Heart left ventricle (tissue), 16 donors: ENCODE results near the gene TEX36. TPM values are rescaled to one million over a fixed set of nuclear protein-coding genes. Genes with fewer than 3 reads are reported as not detected.

Source experiments
- ATAC-seq, 4 donors: fragments of 200-7000 bp; cut with Tn5 transposase; one replicate each; pipeline ENCODE4 v1.9.1; 2020 to 2022; ENCODE audit warnings: moderate library complexity in 4 of 4, mild to moderate bottlenecking in 3 of 4, moderate number of reproducible peaks in 1 of 4
- DNase-seq, 5 donors: peaks; one replicate each; pipeline ENCODE4 v3.0.0-alpha.2; 2020
- H3K27ac ChIP-seq, 12 donors: fragments of 200-600 bp; sonication (generic) in 4 of 12; one replicate each; pipeline versions ENCODE4 v1.5.0 to v1.8.0; 2016 to 2022; ENCODE audit warnings: mild to moderate bottlenecking in 2 of 12
- H3K27me3 ChIP-seq, 9 donors: fragments of 200-600 bp; sonication (generic) in 2 of 9; one replicate each; pipeline versions ENCODE4 v1.5.1 to v1.8.0; 2016 to 2022; ENCODE audit warnings: mild to moderate bottlenecking in 3 of 9
- H3K36me3 ChIP-seq, 9 donors: fragments of 200-600 bp; sonication (generic) in 2 of 9; one replicate each; pipeline versions ENCODE4 v1.5.0 to v1.8.0; 2018 to 2022; ENCODE audit warnings: mild to moderate bottlenecking in 2 of 9
- H3K4me1 ChIP-seq, 12 donors: fragments of 200-600 bp; sonication (generic) in 4 of 12; one replicate each; pipeline versions ENCODE4 v1.5.0 to v1.8.0; 2016 to 2022; ENCODE audit warnings: mild to moderate bottlenecking in 3 of 12
- H3K4me3 ChIP-seq, 12 donors: fragments of 200-600 bp; sonication (generic) in 4 of 12; one replicate each; pipeline versions ENCODE4 v1.5.0 to v1.8.0; 2017 to 2022; ENCODE audit warnings: mild to moderate bottlenecking in 9 of 12, moderate library complexity in 4 of 12
- H3K9me3 ChIP-seq, 12 donors: fragments of 200-600 bp; sonication (generic) in 4 of 12; one replicate each; pipeline versions ENCODE4 v1.5.0 to v1.8.0; 2016 to 2022; ENCODE audit warnings: mild to moderate bottlenecking in 1 of 12
- POLR2A ChIP-seq, 2 donors: fragments of 450-650 bp; IDR thresholded peaks; one replicate each; pipeline ENCODE4 v1.6.1; 2017; ENCODE audit warnings: antibody characterized with exemption in 2 of 2, mild to moderate bottlenecking in 2 of 2, moderate library complexity in 2 of 2
- WGBS, 4 donors: extraction: QIAGEN DNeasy Blood & Tissue Kit in 2 of 4; methylation state at CpG; one replicate each; pipeline versions ENCODE4 v1.1.5 to v1.1.7; 2013 to 2018; 5-methylcytosine and 5-hydroxymethylcytosine counted together
- intact Hi-C, 10 donors: fragments of 100-400 bp; cut with DNase I; formaldehyde crosslinking; loops; one replicate each; pipeline versions ENCODE4 v1.11.1 to v1.14.2; 2022
- long read RNA-seq, 3 donors: library from polyadenylated mRNA; unstranded; transcript quantifications; one replicate each; pipeline ENCODE4 v2.0.0, GENCODE V29; 2020 to 2021
- polyA plus RNA-seq, 2 donors: library from polyadenylated mRNA; stranded (reverse); fragments of 200-250 nt; gene quantifications; one replicate each; pipeline ENCODE4 v1.2.3, GENCODE V29; 2013
- total RNA-seq, 9 donors: library from RNA; depleted of rRNA in 2 of 9; stranded (reverse); fragments of >200 nt in 2 of 9; fragmentation: NEBNext Ultra II Directional in 3 of 9; extraction: Animal tissue kit (Norgen Biotek cat#: 25700) in 3 of 9; gene quantifications; one replicate each; pipeline versions ENCODE4 v1.1.0 to v1.2.4, GENCODE V29; 2016 to 2023
- TF ChIP-seq, protein P1 (sequence below), 12 donors: fragments of 200-600 bp; sonication (generic) in 4 of 12; IDR thresholded peaks; one replicate each; pipeline versions ENCODE4 v1.5.0 to v1.8.0; 2018 to 2022; ENCODE audit warnings: antibody characterized with exemption in 12 of 12, mild to moderate bottlenecking in 5 of 12
- donor health status: ischemic (EF 13 %, LVEDD 7.1; RV severe dilation, severe dysfunction).
- donor health status: healthy with polysubstance abuse.
- donor health status: DM: no; HTN: yes; CAD: no.
- donor health status: DM: no; HTN: no; CAD: no.
- donor health status: ischemic (EF 25% LVEDD 6.9; RV normal size, moderate dysfunction).
- donor health status: ischemic (EF 25% LVEDD 5.7; RV mildly dilated, moderate dysfunction).
- donor health status: healthy.
- donor health status: DM: yes; HTN: yes; CAD: no.
- donor health status: ischemic (EF 35%, LVEDD 5.7; RV mildly dilated, moderate dysfunction).
- donor health status: nonischemic (EF 11% LVEDD 7.7; RV severe dilation, severe dysfunction).
- donor health status: DM: yes; HTN: yes; CAD: no.
- donor health status: PGD.
- donor health status: ischemic (EF 29% LVEDD 5.4; RV normal size, mild dysfunction).
- donor health status: nonischemic (EF 23%, LVEDD 6.1; RV moderate dilation, normal function).

Gene TEX36
- not detected for total RNA-seq
- not detected for polyA plus RNA-seq
- long read RNA-seq, donor 1, result 0 reads
- long read RNA-seq, donor 2, result 0 reads
- long read RNA-seq, donor 3, result 0 reads

GRCh38 chr10:125683063-125683462 lies at the start of gene TEX36:
Gene TEX36 (minus strand): TSS chr10:125683163. CDS start chr10:125682989, 174 bp downstream.
- Histone ChIP-seq H3K27ac (no peak within 1 kb of the TSS), H3K9me3 (peaks cover 0 to 3% (median 0%) of the 10 kb centered on the region in 12 donors), H3K27me3 (peaks cover 0 to 25% (median 4%) of the 10 kb centered on the region in 9 donors), H3K4me3 (no peak within 1 kb of the TSS), H3K36me3 (no peaks in the 10 kb centered on the region), H3K4me1 (no peaks in the 10 kb centered on the region)
- TF ChIP-seq, protein P1, sequence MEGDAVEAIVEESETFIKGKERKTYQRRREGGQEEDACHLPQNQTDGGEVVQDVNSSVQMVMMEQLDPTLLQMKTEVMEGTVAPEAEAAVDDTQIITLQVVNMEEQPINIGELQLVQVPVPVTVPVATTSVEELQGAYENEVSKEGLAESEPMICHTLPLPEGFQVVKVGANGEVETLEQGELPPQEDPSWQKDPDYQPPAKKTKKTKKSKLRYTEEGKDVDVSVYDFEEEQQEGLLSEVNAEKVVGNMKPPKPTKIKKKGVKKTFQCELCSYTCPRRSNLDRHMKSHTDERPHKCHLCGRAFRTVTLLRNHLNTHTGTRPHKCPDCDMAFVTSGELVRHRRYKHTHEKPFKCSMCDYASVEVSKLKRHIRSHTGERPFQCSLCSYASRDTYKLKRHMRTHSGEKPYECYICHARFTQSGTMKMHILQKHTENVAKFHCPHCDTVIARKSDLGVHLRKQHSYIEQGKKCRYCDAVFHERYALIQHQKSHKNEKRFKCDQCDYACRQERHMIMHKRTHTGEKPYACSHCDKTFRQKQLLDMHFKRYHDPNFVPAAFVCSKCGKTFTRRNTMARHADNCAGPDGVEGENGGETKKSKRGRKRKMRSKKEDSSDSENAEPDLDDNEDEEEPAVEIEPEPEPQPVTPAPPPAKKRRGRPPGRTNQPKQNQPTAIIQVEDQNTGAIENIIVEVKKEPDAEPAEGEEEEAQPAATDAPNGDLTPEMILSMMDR (IDR thresholded peaks at IDR 0.05), result no peak
- TF ChIP-seq POLR2A (IDR thresholded peaks at IDR 0.05), result no peak
- intact Hi-C loops, result no loop called here
- no peak for ATAC-seq
- DNase-seq, result no peak
- 68 to 77% (median 72%) methylated on average over 3 of the region's 3 CpGs for WGBS, 4 donors

- no peak for DNase-seq
- Histone ChIP-seq H3K36me3 (peaks cover 2 to 100% (median 100%) of the 10 kb centered on the region in 9 donors), H3K27me3 (no peaks in the 10 kb centered on the region), H3K4me1 (peaks cover 0 to 18% (median 0%) of the 10 kb centered on the region in 12 donors), H3K27ac (no peak overlapping the region), H3K9me3 (no peaks in the 10 kb centered on the region), H3K4me3 (no peak overlapping the region)
- TF ChIP-seq POLR2A (IDR thresholded peaks at IDR 0.05), result no peak
- TF ChIP-seq, protein P1 (IDR thresholded peaks at IDR 0.05), result no peak
- intact Hi-C loops, result loop anchor here in 2 of 10 donors (10.0 kb wide), 2 partner anchors 563 to 923 kb away; partner anchors contain the start of genes ABRAXAS2 (in 1 of the 2) and CTBP2 (in 1 of the 2)
- no peak for ATAC-seq
- 63 to 67% (median 65%) methylated on average over 3 of the region's 3 CpGs for WGBS, 4 donors
Observed at GRCh38 chr10:125727436-125727835, 44.5 kb upstream of the TEX36 start.

DNA sequence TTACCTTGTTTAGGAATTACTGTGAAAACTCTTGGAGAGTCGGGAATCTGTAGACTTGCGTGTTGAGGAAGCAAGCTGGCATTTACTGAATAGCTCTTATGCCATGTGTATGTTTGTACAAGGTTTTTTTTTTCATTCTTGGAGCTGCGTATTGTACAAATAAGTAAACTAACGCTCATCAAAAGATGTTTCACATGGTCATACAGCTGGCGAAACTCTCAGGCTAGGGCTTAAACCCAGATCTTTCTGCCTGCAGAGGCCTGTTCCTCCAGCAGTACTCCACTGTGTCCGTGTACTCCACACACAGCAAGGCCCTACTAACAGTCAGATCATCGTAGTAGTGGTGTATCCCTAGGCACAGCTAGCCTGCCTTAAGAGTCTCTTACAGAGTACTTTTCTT lies 44.0 kb upstream of the TEX36 start:
- TF ChIP-seq, protein P1 (IDR thresholded peaks at IDR 0.05), result no peak
- no peak for TF ChIP-seq POLR2A (IDR thresholded peaks at IDR 0.05)
- Histone ChIP-seq H3K4me1 (peaks cover 0 to 12% (median 0%) of the 10 kb centered on the region in 12 donors), H3K36me3 (peaks cover 2 to 100% (median 100%) of the 10 kb centered on the region in 9 donors), H3K27ac (no peak overlapping the region), H3K9me3 (no peaks in the 10 kb centered on the region), H3K4me3 (no peak overlapping the region), H3K27me3 (no peaks in the 10 kb centered on the region)
- DNase-seq (no peak), ATAC-seq (no peak)
- intact Hi-C loops, result loop anchor here in 2 of 10 donors (10.0 kb wide), 2 partner anchors 562 to 922 kb away; partner anchors contain the start of genes ABRAXAS2 (in 1 of the 2) and CTBP2 (in 1 of the 2)
- 96 to 97% (median 97%) methylated on average over 7 of the region's 7 CpGs for WGBS, 4 donors

DNA sequence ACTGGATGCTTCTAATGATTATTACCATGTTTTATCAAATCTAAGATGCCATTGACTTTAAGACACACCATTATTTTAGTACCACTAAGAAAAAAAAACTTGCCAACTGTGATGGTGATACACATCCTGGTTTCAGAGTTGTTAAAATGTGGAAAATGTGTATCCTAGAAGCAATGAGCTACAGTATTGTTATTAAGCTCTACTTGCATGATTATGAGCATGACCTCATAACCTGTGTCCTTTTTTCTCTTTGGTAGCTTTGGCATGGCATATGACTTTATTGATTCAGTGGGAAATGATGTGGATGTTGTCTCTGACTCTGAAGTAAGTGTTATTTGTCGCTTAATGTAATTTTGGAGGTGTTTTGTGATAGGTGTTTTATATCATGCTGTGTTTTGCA lies 39.8 kb upstream of the TEX36 start:
- no peak for ATAC-seq
- intact Hi-C loops, result loop anchor here in 2 of 10 donors (10.0 kb wide), 2 partner anchors 558 to 918 kb away; partner anchors contain the start of genes ABRAXAS2 (in 1 of the 2) and CTBP2 (in 1 of the 2)
- WGBS, 4 donors, result 95 to 100% (median 96%) methylated on average over 1 of the region's 1 CpG

More for the DNA sequence above, 39.8 kb upstream of the TEX36 start:
- H3K27me3 ChIP-seq, result no peaks in the 10 kb centered on the region
- no peak for TF ChIP-seq POLR2A (IDR thresholded peaks at IDR 0.05)
- TF ChIP-seq, protein P1 (IDR thresholded peaks at IDR 0.05), result no peak
- no peaks in the 10 kb centered on the region for H3K9me3 ChIP-seq
- no peak for DNase-seq
- no peak overlapping the region for H3K4me3 ChIP-seq
- no peak overlapping the region for H3K27ac ChIP-seq
- peaks cover 3 to 24% (median 13%) of the 10 kb centered on the region in 12 donors for H3K4me1 ChIP-seq
- H3K36me3 ChIP-seq, result peaks cover 2 to 69% (median 67%) of the 10 kb centered on the region in 9 donors
